Panc1 (cell line): ENCODE data around the gene ABCC8. TPM values are rescaled to one million over a fixed set of nuclear protein-coding genes. Genes with fewer than 3 reads are reported as not detected.

Experiments
- ATAC-seq: fragments of 200-7000 bp; cut with Tn5 transposase; 2 replicates; pipeline ENCODE4 v1.9.1; 2020; ENCODE audit warnings: mild to moderate bottlenecking, moderate library complexity
- BruUV-seq: library from RNA; stranded (reverse); fragments of 400-500 nt; replicated peaks from 2 replicates; lab custom pipeline; 2021; lab: Mats Ljungman, UMichigan
- CTCF ChIA-PET: fragments of 300-600 bp; sonication (Branson Sonifier 250); formaldehyde crosslinking; loops from one replicate; lab custom pipeline; 2022; ENCODE audit warnings: antibody characterized with exemption; lab: Charles Lee
- POLR2A ChIA-PET: fragments of 300-600 bp; sonication (Branson Sonifier 250); formaldehyde crosslinking; loops from one replicate; lab custom pipeline; 2022; ENCODE audit warnings: antibody characterized with exemption; lab: Charles Lee
- DNase-seq: peaks from one replicate; pipeline ENCODE4 v3.0.0-alpha.2; 2010; ENCODE audit warnings: low read depth, low spot score
- H3K27ac ChIP-seq: 2 replicates; pipeline ENCODE4 v1.5.1; 2011; ENCODE audit warnings: mild to moderate bottlenecking, low read length, inconsistent platforms
- H3K27me3 ChIP-seq: fragments of 200-500 bp; sonication (Bioruptor generic); 2 replicates; pipeline ENCODE4 v1.6.0; 2014; ENCODE audit warnings: low read length, inconsistent platforms; ENCODE audit not compliant: control insufficient read depth, insufficient read depth
- H3K36me3 ChIP-seq: fragments of 200-500 bp; sonication (Bioruptor generic); 2 replicates; pipeline ENCODE4 v1.5.1; 2014; ENCODE audit warnings: inconsistent platforms, mild to moderate bottlenecking, low read length, moderate library complexity; ENCODE audit not compliant: control insufficient read depth, insufficient read depth
- H3K4me1 ChIP-seq: 2 replicates; pipeline ENCODE4 v1.5.1; 2011; ENCODE audit warnings: inconsistent platforms, mild to moderate bottlenecking, low read length, moderate library complexity; ENCODE audit not compliant: control insufficient read depth, insufficient read depth
- H3K4me3 ChIP-seq, 2 experiments: 2 replicates each; pipeline ENCODE4 v1.5.1; 2011 to 2012; ENCODE audit warnings: low read depth in 2 of 2, low read length in 2 of 2, mild to moderate bottlenecking in 2 of 2, inconsistent platforms in 1 of 2, moderate library complexity in 1 of 2
- H3K9me3 ChIP-seq: fragments of 200-500 bp; sonication (Bioruptor generic); 2 replicates; pipeline ENCODE4 v1.5.1; 2014; ENCODE audit warnings: low read depth, mild to moderate bottlenecking, inconsistent platforms, low read length, moderate library complexity; ENCODE audit not compliant: control insufficient read depth, insufficient read depth
- POLR2AphosphoS5 ChIP-seq: IDR thresholded peaks from 2 replicates; pipeline ENCODE4 v1.6.1; 2012; ENCODE audit warnings: mild to moderate bottlenecking, low read depth, low read length, moderate library complexity
- REST ChIP-seq, 2 experiments: IDR thresholded peaks; 2 replicates each; pipeline ENCODE4 v1.6.1; 2011 to 2012; ENCODE audit warnings: low read depth in 2 of 2, control low read depth in 1 of 2, low read length in 1 of 2, mild to moderate bottlenecking in 1 of 2, moderate library complexity in 1 of 2; ENCODE audit not compliant: insufficient read depth in 1 of 2
- SIN3A ChIP-seq: IDR thresholded peaks from 2 replicates; pipeline ENCODE4 v1.6.1; 2012; ENCODE audit warnings: low read depth, mild to moderate bottlenecking, low read length, moderate library complexity, borderline replicate concordance; ENCODE audit not compliant: insufficient read depth
- TCF7L2 ChIP-seq: IDR thresholded peaks from 2 replicates; pipeline ENCODE4 v1.6.1; 2011; ENCODE audit warnings: mild to moderate bottlenecking, low read depth, low read length, inconsistent platforms
- in situ Hi-C: cut with HindIII; loops from 2 replicates; pipeline ENCODE4 v1.10.0; 2016; ENCODE audit warnings: low sequenced_read_pairs, low pct_unique_long_range_greater_than_20kb
- intact Hi-C: fragments of 100-400 bp; cut with micrococcal nuclease; formaldehyde crosslinking; loops from one replicate; pipeline ENCODE4 v1.10.0; 2022; ENCODE audit not compliant: unreplicated experiment
- total RNA-seq: library from RNA; stranded (reverse); gene quantifications from one replicate; pipeline ENCODE4 v1.2.1, GENCODE V29; 2021; ENCODE audit not compliant: unreplicated experiment
- TF ChIP-seq, protein P1 (sequence below): fragments of 450-650 bp; IDR thresholded peaks from 2 replicates; pipeline ENCODE4 v1.5.1; 2017; ENCODE audit warnings: mild to moderate bottlenecking

Gene ABCC8
- total RNA-seq, 1 experiment from 2014 or later: 0.18 TPM

DNA sequence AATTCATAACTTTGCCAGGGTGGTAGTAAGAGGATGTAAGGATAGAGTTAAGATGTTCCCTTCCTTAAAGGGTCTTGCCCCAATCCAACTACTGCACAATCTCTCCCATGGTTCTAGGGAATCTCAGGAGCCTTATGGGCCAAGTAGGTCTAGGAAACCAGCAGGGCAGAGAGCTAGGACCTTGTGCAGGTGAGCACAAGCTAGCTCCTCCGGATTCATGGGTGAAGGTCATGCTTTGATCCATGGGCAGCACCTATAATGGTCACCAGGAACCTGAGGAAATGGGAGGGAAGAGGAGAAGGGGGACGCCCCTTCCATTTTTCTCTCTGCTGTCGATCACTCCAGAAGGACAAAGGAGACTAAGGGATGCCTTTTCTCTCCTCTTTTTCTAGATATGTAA, 105.0 kb downstream of the ABCC8 start:
- no peak overlapping the region for H3K27ac ChIP-seq
- H3K36me3 ChIP-seq: no peaks in the 10 kb centered on the region
- DNase-seq: no peak
- no TSS peak for BruUV-seq
- ATAC-seq: no peak
- no peak overlapping the region for H3K4me3 ChIP-seq
- H3K27me3 ChIP-seq: no peaks in the 10 kb centered on the region
- peaks cover 40% of the 10 kb centered on the region; the same call in 1 of the 2 replicates for H3K9me3 ChIP-seq
- no peaks in the 10 kb centered on the region for H3K4me1 ChIP-seq
- intact Hi-C loops: no loop called here
- ChIA-PET POLR2A (no interaction called here), CTCF (no interaction called here)
- TF ChIP-seq TCF7L2 (no peak), SIN3A (no peak), POLR2AphosphoS5 (no peak), REST (IDR thresholded peaks at IDR 0.05; ENCODE audit: insufficient read depth in 1 of 2, low read depth in 2 of 2, low read length in 1 of 2) (no peak)
- in situ Hi-C loops: no loop called here

GRCh38 chr11:17369684-17370243, 106.9 kb downstream of the ABCC8 start:
- Histone ChIP-seq H3K9me3 (peaks cover 40% of the 10 kb centered on the region; the same call in 1 of the 2 replicates), H3K27ac (no peak overlapping the region), H3K36me3 (no peaks in the 10 kb centered on the region), H3K4me3 (no peak overlapping the region), H3K27me3 (no peaks in the 10 kb centered on the region), H3K4me1 (no peaks in the 10 kb centered on the region)
- intact Hi-C loops (no loop called here), in situ Hi-C loops (no loop called here)
- no peak for ATAC-seq
- TF ChIP-seq TCF7L2 (no peak), SIN3A (no peak), POLR2AphosphoS5 (no peak), REST (IDR thresholded peaks at IDR 0.05; ENCODE audit: insufficient read depth in 1 of 2, low read depth in 2 of 2, low read length in 1 of 2) (no peak)
- TF ChIP-seq, protein P1, sequence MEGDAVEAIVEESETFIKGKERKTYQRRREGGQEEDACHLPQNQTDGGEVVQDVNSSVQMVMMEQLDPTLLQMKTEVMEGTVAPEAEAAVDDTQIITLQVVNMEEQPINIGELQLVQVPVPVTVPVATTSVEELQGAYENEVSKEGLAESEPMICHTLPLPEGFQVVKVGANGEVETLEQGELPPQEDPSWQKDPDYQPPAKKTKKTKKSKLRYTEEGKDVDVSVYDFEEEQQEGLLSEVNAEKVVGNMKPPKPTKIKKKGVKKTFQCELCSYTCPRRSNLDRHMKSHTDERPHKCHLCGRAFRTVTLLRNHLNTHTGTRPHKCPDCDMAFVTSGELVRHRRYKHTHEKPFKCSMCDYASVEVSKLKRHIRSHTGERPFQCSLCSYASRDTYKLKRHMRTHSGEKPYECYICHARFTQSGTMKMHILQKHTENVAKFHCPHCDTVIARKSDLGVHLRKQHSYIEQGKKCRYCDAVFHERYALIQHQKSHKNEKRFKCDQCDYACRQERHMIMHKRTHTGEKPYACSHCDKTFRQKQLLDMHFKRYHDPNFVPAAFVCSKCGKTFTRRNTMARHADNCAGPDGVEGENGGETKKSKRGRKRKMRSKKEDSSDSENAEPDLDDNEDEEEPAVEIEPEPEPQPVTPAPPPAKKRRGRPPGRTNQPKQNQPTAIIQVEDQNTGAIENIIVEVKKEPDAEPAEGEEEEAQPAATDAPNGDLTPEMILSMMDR: no peak
- BruUV-seq: no TSS peak
- no peak for DNase-seq
- CTCF ChIA-PET: no interaction called here
- POLR2A ChIA-PET: no interaction called here
